ENCODE measurements around the gene NHLH1.

DNA sequence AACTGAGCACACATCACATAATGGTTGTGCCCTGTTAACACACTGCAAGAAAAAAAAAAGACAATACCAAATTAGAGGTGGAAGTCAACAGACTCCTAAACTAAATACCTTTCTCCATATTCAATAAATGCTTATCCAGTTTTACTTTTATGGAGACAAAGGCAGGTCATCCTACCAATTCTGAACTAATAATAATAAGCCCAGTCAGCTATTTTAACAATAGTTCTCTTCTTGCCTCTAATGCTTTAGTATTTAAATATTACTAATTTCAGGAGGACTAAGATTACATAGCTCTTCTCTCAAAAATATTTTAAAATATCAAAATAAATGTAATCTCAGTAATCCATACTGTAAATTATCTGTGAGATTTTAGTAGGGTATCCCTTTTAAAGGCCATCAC is 34.4 kb upstream of the NHLH1 start:
- no peak for TF ChIP-seq POLR2AphosphoS5 (IDR thresholded peaks at IDR 0.05; ENCODE audit: insufficient read depth, low read depth, low read length)
- TF ChIP-seq, protein P1, sequence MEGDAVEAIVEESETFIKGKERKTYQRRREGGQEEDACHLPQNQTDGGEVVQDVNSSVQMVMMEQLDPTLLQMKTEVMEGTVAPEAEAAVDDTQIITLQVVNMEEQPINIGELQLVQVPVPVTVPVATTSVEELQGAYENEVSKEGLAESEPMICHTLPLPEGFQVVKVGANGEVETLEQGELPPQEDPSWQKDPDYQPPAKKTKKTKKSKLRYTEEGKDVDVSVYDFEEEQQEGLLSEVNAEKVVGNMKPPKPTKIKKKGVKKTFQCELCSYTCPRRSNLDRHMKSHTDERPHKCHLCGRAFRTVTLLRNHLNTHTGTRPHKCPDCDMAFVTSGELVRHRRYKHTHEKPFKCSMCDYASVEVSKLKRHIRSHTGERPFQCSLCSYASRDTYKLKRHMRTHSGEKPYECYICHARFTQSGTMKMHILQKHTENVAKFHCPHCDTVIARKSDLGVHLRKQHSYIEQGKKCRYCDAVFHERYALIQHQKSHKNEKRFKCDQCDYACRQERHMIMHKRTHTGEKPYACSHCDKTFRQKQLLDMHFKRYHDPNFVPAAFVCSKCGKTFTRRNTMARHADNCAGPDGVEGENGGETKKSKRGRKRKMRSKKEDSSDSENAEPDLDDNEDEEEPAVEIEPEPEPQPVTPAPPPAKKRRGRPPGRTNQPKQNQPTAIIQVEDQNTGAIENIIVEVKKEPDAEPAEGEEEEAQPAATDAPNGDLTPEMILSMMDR (IDR thresholded peaks at IDR 0.05; ENCODE audit: extremely low read depth in 1 of 2, insufficient read depth in 1 of 2, low read depth in 1 of 2, low read length in 2 of 2): no peak
- no peak for TF ChIP-seq MYC (IDR thresholded peaks at IDR 0.05; ENCODE audit: low read depth, low read length)
- TF ChIP-seq, protein P2, sequence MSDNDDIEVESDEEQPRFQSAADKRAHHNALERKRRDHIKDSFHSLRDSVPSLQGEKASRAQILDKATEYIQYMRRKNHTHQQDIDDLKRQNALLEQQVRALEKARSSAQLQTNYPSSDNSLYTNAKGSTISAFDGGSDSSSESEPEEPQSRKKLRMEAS (IDR thresholded peaks at IDR 0.05; ENCODE audit: insufficient read depth, insufficient read length): no peak
- no peak for TF ChIP-seq EZH2 (IDR thresholded peaks at IDR 0.05; ENCODE audit: borderline replicate concordance, low read depth, low read length, severe bottlenecking)
- no peak for TF ChIP-seq POLR2A (IDR thresholded peaks at IDR 0.05; ENCODE audit: low read depth, low read length)
- no peak for TF ChIP-seq FOS (IDR thresholded peaks at IDR 0.05; ENCODE audit: borderline replicate concordance, insufficient read depth, low read length)
- TF ChIP-seq JUN (IDR thresholded peaks at IDR 0.05; ENCODE audit: borderline replicate concordance, insufficient read depth, insufficient read length, low read depth): no peak

Measured in endothelial cell of umbilical vein (primary cell).